A673 (cell line): ENCODE measurements around the gene PRR7. TPM values are rescaled to one million over a fixed set of nuclear protein-coding genes. Genes with fewer than 3 reads are reported as not detected.

Source experiments
- BruUV-seq: library from RNA; stranded (reverse); fragments of 400-500 nt; replicated peaks from 2 replicates; lab custom pipeline; 2021; lab: Mats Ljungman, UMichigan
- CTCF ChIA-PET: fragments of 300-600 bp; sonication (Branson Sonifier 250); formaldehyde crosslinking; loops from one replicate; lab custom pipeline; 2022; ENCODE audit warnings: antibody characterized with exemption; lab: Charles Lee
- POLR2A ChIA-PET: fragments of 300-600 bp; sonication (Branson Sonifier 250); formaldehyde crosslinking; loops from one replicate; lab custom pipeline; 2022; ENCODE audit warnings: antibody characterized with exemption; ENCODE audit not compliant: low non-redundant PET; lab: Charles Lee
- DNase-seq: peaks from one replicate; pipeline ENCODE4 v3.0.0-alpha.2; 2015; ENCODE audit warnings: low spot score
- H3K27ac ChIP-seq: fragments of 200-600 bp; sonication (generic); 2 replicates; pipeline ENCODE4 v1.5.1; 2016; ENCODE audit warnings: mixed run types, low read depth, mild to moderate bottlenecking, mixed read lengths, antibody characterized with exemption, low read length; ENCODE audit not compliant: poor library complexity, severe bottlenecking
- H3K27me3 ChIP-seq: fragments of 200-600 bp; sonication (generic); replicated peaks from 2 replicates; pipeline ENCODE4 v1.6.1; 2017; ENCODE audit warnings: mixed run types, low read depth, mild to moderate bottlenecking, mixed read lengths, antibody characterized with exemption, low read length; ENCODE audit not compliant: insufficient read depth, poor library complexity
- H3K36me3 ChIP-seq: fragments of 200-600 bp; sonication (generic); 2 replicates; pipeline ENCODE4 v1.6.1; 2016; ENCODE audit warnings: mixed run types, mild to moderate bottlenecking, mixed read lengths, antibody characterized with exemption, low read length; ENCODE audit not compliant: insufficient read depth, poor library complexity, severe bottlenecking
- H3K4me1 ChIP-seq: fragments of 200-600 bp; sonication (generic); 2 replicates; pipeline ENCODE4 v1.6.1; 2017; ENCODE audit warnings: mixed run types, mild to moderate bottlenecking, mixed read lengths, antibody characterized with exemption, low read length; ENCODE audit not compliant: insufficient read depth, poor library complexity, severe bottlenecking
- H3K4me3 ChIP-seq: fragments of 200-600 bp; sonication (generic); 2 replicates; pipeline ENCODE4 v1.5.1; 2016; ENCODE audit warnings: low read depth, mixed run types, mild to moderate bottlenecking, mixed read lengths, low read length; ENCODE audit not compliant: poor library complexity, severe bottlenecking
- H3K9me3 ChIP-seq: fragments of 200-600 bp; sonication (generic); 2 replicates; pipeline ENCODE4 v1.6.1; 2016; ENCODE audit warnings: mixed run types, low read depth, mild to moderate bottlenecking, mixed read lengths, antibody characterized with exemption, low read length; ENCODE audit not compliant: poor library complexity, severe bottlenecking
- EZH2 ChIP-seq: fragments of 200-600 bp; sonication (generic); IDR thresholded peaks from 2 replicates; pipeline ENCODE4 v1.6.1; 2017; ENCODE audit warnings: borderline replicate concordance, low read depth, mild to moderate bottlenecking, mixed read lengths, antibody characterized with exemption, low read length; ENCODE audit not compliant: poor library complexity, severe bottlenecking
- intact Hi-C: fragments of 100-400 bp; cut with micrococcal nuclease; formaldehyde crosslinking; loops from one replicate; pipeline ENCODE4 v1.10.0; 2022; ENCODE audit not compliant: unreplicated experiment
- total RNA-seq: library from RNA; stranded (reverse); gene quantifications from 2 replicates; pipeline ENCODE4 v1.2.3, GENCODE V29; 2021
- TF ChIP-seq, protein P1 (sequence below): fragments of 300-800, 200-600 bp; sonication (generic); conservative IDR thresholded peaks from 2 replicates; pipeline ENCODE4 v1.5.1; 2017; ENCODE audit warnings: low read depth, mild to moderate bottlenecking, antibody characterized with exemption, low read length, moderate library complexity, mixed read lengths

The PRR7 gene
- total RNA-seq, 1 experiment from 2014 or later: 3.0 TPM

DNA sequence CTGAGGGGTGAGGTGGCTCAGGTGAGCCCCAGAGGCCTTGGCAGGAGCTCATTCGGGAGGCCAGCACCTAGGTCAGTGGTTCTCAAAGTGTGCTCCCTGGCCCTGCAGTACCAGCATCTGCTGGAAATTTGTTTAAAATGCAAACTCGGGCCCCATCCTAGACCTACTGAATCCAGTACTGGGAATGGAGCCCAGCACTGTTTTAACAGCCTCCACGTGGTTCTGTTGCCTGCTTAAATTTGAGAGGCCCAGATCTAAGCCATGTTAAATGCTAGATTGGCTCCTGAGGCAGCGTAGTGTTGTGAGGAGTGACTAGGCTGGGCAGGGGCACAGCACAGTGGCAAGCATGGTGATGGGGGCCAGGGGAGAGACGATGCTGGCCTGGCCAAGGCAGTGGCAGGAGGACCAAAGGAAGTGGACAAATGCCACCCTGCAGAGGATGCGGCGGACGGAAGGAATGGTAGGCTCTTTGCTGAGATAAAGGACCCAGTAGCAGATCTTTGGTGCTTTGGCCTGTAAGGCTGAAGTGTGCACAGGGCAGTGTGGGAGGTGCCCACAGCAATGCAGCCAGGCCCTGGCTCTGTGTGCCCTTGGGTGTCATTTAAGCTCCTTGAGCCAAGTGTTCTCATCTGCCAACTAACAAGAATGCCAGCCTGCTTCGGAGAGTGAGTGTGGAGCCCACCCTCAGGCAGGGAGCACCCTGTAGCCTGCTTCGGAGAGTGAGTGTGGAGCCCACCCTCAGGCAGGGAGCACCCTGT is 4.2 kb downstream of the PRR7 start:
- Histone ChIP-seq H3K4me1 (peaks cover 13% of the 10 kb centered on the region), H3K9me3 (no peaks in the 10 kb centered on the region), H3K27me3 (no peaks in the 10 kb centered on the region), H3K4me3 (no peak overlapping the region), H3K27ac (no peak overlapping the region), H3K36me3 (no peaks in the 10 kb centered on the region)
- intact Hi-C loops: no loop called here
- CTCF ChIA-PET: no interaction called here
- no peak for TF ChIP-seq EZH2
- TF ChIP-seq, protein P1, sequence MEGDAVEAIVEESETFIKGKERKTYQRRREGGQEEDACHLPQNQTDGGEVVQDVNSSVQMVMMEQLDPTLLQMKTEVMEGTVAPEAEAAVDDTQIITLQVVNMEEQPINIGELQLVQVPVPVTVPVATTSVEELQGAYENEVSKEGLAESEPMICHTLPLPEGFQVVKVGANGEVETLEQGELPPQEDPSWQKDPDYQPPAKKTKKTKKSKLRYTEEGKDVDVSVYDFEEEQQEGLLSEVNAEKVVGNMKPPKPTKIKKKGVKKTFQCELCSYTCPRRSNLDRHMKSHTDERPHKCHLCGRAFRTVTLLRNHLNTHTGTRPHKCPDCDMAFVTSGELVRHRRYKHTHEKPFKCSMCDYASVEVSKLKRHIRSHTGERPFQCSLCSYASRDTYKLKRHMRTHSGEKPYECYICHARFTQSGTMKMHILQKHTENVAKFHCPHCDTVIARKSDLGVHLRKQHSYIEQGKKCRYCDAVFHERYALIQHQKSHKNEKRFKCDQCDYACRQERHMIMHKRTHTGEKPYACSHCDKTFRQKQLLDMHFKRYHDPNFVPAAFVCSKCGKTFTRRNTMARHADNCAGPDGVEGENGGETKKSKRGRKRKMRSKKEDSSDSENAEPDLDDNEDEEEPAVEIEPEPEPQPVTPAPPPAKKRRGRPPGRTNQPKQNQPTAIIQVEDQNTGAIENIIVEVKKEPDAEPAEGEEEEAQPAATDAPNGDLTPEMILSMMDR: no peak
- POLR2A ChIA-PET: no interaction called here
- no TSS peak for BruUV-seq
- no peak for DNase-seq

DNA sequence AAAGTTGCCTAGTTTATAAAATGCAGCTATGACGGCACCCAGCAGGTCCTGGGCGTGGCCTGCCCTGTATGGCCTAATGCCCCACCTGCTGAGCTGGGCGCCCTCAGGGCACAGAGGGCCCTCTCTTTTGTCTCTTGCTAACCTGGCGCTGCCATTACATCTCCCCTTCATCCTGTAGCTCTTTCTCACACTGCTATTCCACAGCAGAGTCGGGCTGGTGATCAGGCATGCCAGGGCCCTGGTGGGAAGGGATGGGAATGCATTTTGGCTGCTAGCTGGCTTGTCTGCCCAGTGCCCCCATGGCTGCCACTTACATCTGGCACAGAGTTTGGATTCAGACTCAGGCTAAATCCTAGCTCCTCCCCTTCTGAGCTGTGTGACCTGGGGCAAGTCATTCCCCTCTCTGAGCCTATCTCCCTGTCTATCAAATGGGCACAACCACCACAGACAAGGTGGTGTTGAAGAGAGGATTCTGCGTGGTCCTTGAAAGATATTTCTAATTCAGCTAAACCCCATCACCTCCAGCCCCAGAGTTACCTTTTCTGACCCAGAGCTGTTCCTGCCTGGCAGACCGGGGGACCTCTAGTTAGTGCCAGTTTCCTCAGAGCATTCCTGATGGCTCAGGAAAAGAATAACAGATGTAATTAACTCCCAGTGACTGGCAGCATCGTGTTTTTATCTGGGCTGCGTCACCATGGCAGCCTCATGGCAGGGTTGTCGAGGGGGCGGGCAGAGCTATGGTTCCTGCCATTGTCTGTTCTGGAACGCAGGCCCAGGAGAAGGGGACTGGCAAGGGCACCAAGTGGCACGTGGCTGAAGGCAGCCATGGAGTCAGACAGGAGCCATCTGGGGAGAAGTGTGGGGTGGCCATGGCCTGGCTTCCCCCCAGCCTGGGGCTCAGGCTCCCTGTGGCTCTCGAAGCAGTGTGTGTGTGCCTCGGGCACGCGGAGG is 6.3 kb downstream of the PRR7 start:
- Histone ChIP-seq H3K27me3 (no peaks in the 10 kb centered on the region), H3K27ac (no peak overlapping the region), H3K36me3 (peaks cover 13% of the 10 kb centered on the region), H3K9me3 (no peaks in the 10 kb centered on the region), H3K4me3 (no peak overlapping the region), H3K4me1 (peaks cover 13% of the 10 kb centered on the region)
- no peak for DNase-seq
- TF ChIP-seq, protein P1: no peak
- no peak for TF ChIP-seq EZH2
- BruUV-seq: no TSS peak
- CTCF ChIA-PET: interaction anchor here (1.1 kb wide), 1 partner anchor 49 kb away, joined by 4 read pairs; no protein-coding TSS in a partner anchor
- intact Hi-C loops: no loop called here
- POLR2A ChIA-PET: no interaction called here

DNA sequence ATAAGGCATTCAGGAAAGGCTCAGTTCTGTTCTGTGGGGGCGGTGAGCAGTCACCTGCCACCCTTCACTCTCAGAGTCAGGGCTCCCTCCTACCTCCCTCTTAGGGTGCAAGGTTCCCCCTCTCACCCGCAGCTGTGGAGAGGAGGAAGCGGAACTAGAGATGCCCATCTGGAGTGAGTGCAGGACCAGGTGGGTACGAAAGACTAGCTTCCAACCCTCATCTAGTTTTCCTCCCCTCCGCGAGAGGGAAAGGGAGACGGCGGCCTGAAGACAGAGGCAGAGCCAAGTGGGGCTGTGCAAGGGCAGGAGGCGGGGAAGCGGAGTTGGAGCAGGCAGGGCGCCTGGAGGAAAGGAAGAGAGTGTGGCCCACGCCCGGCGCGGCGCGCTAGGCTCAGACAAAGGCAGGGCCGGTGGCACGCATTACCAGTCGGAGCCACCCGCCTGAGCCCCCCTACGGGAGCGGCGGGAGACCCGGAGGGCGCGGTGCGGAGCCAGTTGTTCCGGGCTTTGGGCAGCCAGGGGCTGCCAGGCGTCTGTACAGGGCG is 7.3 kb downstream of the PRR7 start:
- Histone ChIP-seq H3K36me3 (peaks cover 22% of the 10 kb centered on the region), H3K4me3 (peak overlapping the region; percentile 62), H3K4me1 (peaks cover 13% of the 10 kb centered on the region), H3K9me3 (no peaks in the 10 kb centered on the region), H3K27ac (no peak overlapping the region), H3K27me3 (no peaks in the 10 kb centered on the region)
- intact Hi-C loops: loop anchor here (1.0 to 2.0 kb wide), 2 partner anchors 64 to 149 kb away; no protein-coding TSS in a partner anchor
- CTCF ChIA-PET: interaction anchor here (2.5 kb wide), 1 partner anchor 64 kb away, joined by 33 read pairs; no protein-coding TSS in a partner anchor
- no peak for DNase-seq
- BruUV-seq: no TSS peak
- TF ChIP-seq, protein P1: no peak
- TF ChIP-seq EZH2: no peak
- POLR2A ChIA-PET: no interaction called here
